Brain microvascular endothelial cell (primary cell): ENCODE measurements around the gene HMGN1.
A peak's percentile ranks its signal among the peaks of the same experiment; 100 is the strongest.

ENCODE experiments used
- DNase-seq: peaks from one replicate; pipeline ENCODE4 v3.0.0-alpha.2; 2020
- H3K27ac ChIP-seq: fragments of 250-450 bp; sonication (Bioruptor Pico); 2 replicates; pipeline ENCODE4 v1.5.1; 2020; ENCODE audit warnings: mild to moderate bottlenecking, moderate library complexity
- H3K27me3 ChIP-seq: fragments of 250-450 bp; sonication (Bioruptor Pico); replicated peaks from 2 replicates; pipeline ENCODE4 v1.5.1; 2020; ENCODE audit warnings: mild to moderate bottlenecking
- H3K36me3 ChIP-seq: fragments of 250-450 bp; sonication (Bioruptor Pico); replicated peaks from 2 replicates; pipeline ENCODE4 v1.5.1; 2020; ENCODE audit warnings: mild to moderate bottlenecking
- H3K4me3 ChIP-seq: 2 replicates; pipeline ENCODE4 v1.5.1; 2011; ENCODE audit warnings: low read depth, mild to moderate bottlenecking, control low read depth, low read length, moderate library complexity
- CTCF ChIP-seq: IDR thresholded peaks from 2 replicates; pipeline ENCODE4 v1.5.1; 2011; ENCODE audit warnings: low read depth, mild to moderate bottlenecking, moderate library complexity, low read length, control low read depth, inconsistent platforms; ENCODE audit errors: missing control alignments
- in situ Hi-C: cut with HindIII; loops from 2 replicates; pipeline ENCODE4 v1.10.0; 2017; ENCODE audit warnings: low sequenced_read_pairs, low pct_ligation_motif_present

HMGN1 gene

GRCh38 chr21:39312112-39313041 lies 36.5 kb downstream of the HMGN1 start:
- peak overlapping the region; percentile 89 for H3K27ac ChIP-seq
- H3K4me3 ChIP-seq: peak overlapping the region; percentile 71
- in situ Hi-C loops: no loop called here
- peaks cover 9% of the 10 kb centered on the region for H3K36me3 ChIP-seq
- H3K27me3 ChIP-seq: no peaks in the 10 kb centered on the region
- DNase-seq: peak; percentile 77
- no peak for TF ChIP-seq CTCF

- TF ChIP-seq CTCF: no peak
- Histone ChIP-seq H3K4me3 (no peak overlapping the region), H3K36me3 (peaks cover 9% of the 10 kb centered on the region), H3K27me3 (no peaks in the 10 kb centered on the region), H3K27ac (no peak overlapping the region)
- in situ Hi-C loops: no loop called here
- no peak for DNase-seq
Measured at GRCh38 chr21:39311164-39311563, 37.7 kb downstream of the HMGN1 start.

- no peak for DNase-seq
- no peaks in the 10 kb centered on the region for H3K27me3 ChIP-seq
- in situ Hi-C loops: no loop called here
- TF ChIP-seq CTCF: no peak
- no peak overlapping the region for H3K4me3 ChIP-seq
- no peak overlapping the region for H3K27ac ChIP-seq
- H3K36me3 ChIP-seq: peaks cover 14% of the 10 kb centered on the region
Measured at GRCh38 chr21:39307466-39307865, 41.4 kb downstream of the HMGN1 start.

- peaks cover 21% of the 10 kb centered on the region for H3K36me3 ChIP-seq
- no peak for DNase-seq
- no peak overlapping the region for H3K4me3 ChIP-seq
- no peaks in the 10 kb centered on the region for H3K27me3 ChIP-seq
- in situ Hi-C loops: no loop called here
- no peak for TF ChIP-seq CTCF
- H3K27ac ChIP-seq: no peak overlapping the region
Measured at GRCh38 chr21:39300587-39300986, 48.3 kb downstream of the HMGN1 start.

GRCh38 chr21:39296891-39297290 lies 52.0 kb downstream of the HMGN1 start:
- peaks cover 41% of the 10 kb centered on the region for H3K36me3 ChIP-seq

More at GRCh38 chr21:39296891-39297290, 52.0 kb downstream of the HMGN1 start:
- Histone ChIP-seq H3K27ac (no peak overlapping the region), H3K4me3 (no peak overlapping the region), H3K27me3 (no peaks in the 10 kb centered on the region)
- in situ Hi-C loops: no loop called here
- TF ChIP-seq CTCF: no peak
- no peak for DNase-seq
